Fibroblast of mammary gland (primary cell): Measurements from ENCODE around the gene CLDN10.

ENCODE experiments used
- DNase-seq: peaks from one replicate; pipeline ENCODE4 v3.0.0-alpha.2; 2010; ENCODE audit warnings: low read depth
- H3K4me3 ChIP-seq: 2 replicates; pipeline ENCODE4 v1.5.1; 2011; ENCODE audit warnings: low read depth, mild to moderate bottlenecking, low read length, moderate library complexity; ENCODE audit not compliant: control insufficient read depth
- CTCF ChIP-seq: conservative IDR thresholded peaks from 2 replicates; pipeline ENCODE4 v1.5.1; 2011; ENCODE audit warnings: low read depth, low read length, inconsistent platforms; ENCODE audit not compliant: control insufficient read depth, insufficient read depth

CLDN10 gene

GRCh38 chr13:95547531-95548167, 4.9 kb upstream of the CLDN10 start:
- TF ChIP-seq CTCF: no peak
- no peak for DNase-seq
- H3K4me3 ChIP-seq: no peak overlapping the region

- DNase-seq: no peak
- no peak overlapping the region for H3K4me3 ChIP-seq
- TF ChIP-seq CTCF: no peak
These were observed 347 bp upstream of the CLDN10 start for GRCh38 chr13:95552208-95552538.

GRCh38 chr13:95553581-95554385, 1.3 kb downstream of the CLDN10 start:
- DNase-seq: no peak
- no peak overlapping the region for H3K4me3 ChIP-seq
- no peak for TF ChIP-seq CTCF

GRCh38 chr13:95557013-95557412, 4.5 kb downstream of the CLDN10 start:
- H3K4me3 ChIP-seq: no peak overlapping the region
- DNase-seq: no peak
- no peak for TF ChIP-seq CTCF

- no peak overlapping the region for H3K4me3 ChIP-seq
- DNase-seq: no peak
- no peak for TF ChIP-seq CTCF
These were observed 6.6 kb downstream of the CLDN10 start for GRCh38 chr13:95559100-95559499.

- DNase-seq: no peak
- no peak overlapping the region for H3K4me3 ChIP-seq
- TF ChIP-seq CTCF: no peak
These were observed 7.9 kb downstream of the CLDN10 start for GRCh38 chr13:95560387-95560786.
